Left ventricle myocardium inferior (tissue), 1 donor: Measurements from ENCODE around the gene SLPI. TPM values are rescaled to one million over a fixed set of nuclear protein-coding genes. Genes with fewer than 3 reads are reported as not detected.

Experiments
- DNase-seq: peaks from one replicate; pipeline ENCODE4 v3.0.0-alpha.2; 2020
- H3K27ac ChIP-seq: fragments of 200-600 bp; replicated peaks from 2 replicates; pipeline ENCODE4 v1.8.0; 2021
- H3K27me3 ChIP-seq: fragments of 200-600 bp; 2 replicates; pipeline ENCODE4 v1.8.0; 2021; ENCODE audit warnings: low read depth
- H3K36me3 ChIP-seq: fragments of 200-600 bp; 2 replicates; pipeline ENCODE4 v1.8.0; 2021
- H3K4me1 ChIP-seq: fragments of 200-600 bp; 2 replicates; pipeline ENCODE4 v1.8.0; 2021
- H3K4me3 ChIP-seq: fragments of 200-600 bp; 2 replicates; pipeline ENCODE4 v1.8.0; 2021; ENCODE audit warnings: mild to moderate bottlenecking, moderate library complexity
- H3K9me3 ChIP-seq: fragments of 200-600 bp; replicated peaks from 2 replicates; pipeline ENCODE4 v1.8.0; 2021
- intact Hi-C: fragments of 100-400 bp; cut with micrococcal nuclease; formaldehyde crosslinking; loops from one replicate; pipeline ENCODE4 v1.11.0; 2022
- total RNA-seq: library from RNA; stranded (reverse); fragmentation: NEBNext Ultra II Directional; extraction: Animal tissue kit (Norgen Biotek cat#: 25700); gene quantifications from one replicate; pipeline ENCODE4 v1.2.1, GENCODE V29; 2021
- TF ChIP-seq, protein P1 (sequence below): fragments of 200-600 bp; IDR thresholded peaks from 2 replicates; pipeline ENCODE4 v1.8.0; 2021; ENCODE audit warnings: antibody characterized with exemption, mild to moderate bottlenecking, borderline replicate concordance
- donor health status: DM: no; HTN: yes; CAD: no; lungs with severe emphysema.

Gene SLPI
- total RNA-seq, 1 donor from 2014 or later: 1.8 TPM

DNA sequence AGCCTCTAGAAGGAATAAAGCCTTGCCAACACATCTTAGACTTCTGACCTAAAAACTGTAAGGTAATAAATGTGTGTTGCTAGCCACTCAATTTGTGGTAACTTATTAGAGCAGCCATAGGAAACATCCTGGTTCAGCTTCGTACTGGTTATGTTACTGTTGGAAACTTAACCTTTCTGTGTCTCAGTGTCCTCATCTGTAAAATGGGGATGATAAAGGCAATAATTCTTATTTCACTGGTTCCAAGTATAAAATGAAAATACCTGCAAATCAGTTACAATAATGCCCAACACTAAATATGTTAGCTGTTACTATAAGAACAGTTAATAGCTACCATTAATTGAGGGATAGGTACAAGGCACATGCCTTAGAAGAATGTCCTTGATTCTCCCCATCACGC is 38.0 kb upstream of the SLPI start:
- Histone ChIP-seq H3K27ac (no peak overlapping the region), H3K27me3 (peaks cover 64% of the 10 kb centered on the region), H3K4me3 (no peak overlapping the region), H3K36me3 (no peaks in the 10 kb centered on the region), H3K9me3 (no peaks in the 10 kb centered on the region), H3K4me1 (peaks cover 21% of the 10 kb centered on the region)
- no peak for DNase-seq
- intact Hi-C loops: no loop called here
- TF ChIP-seq, protein P1, sequence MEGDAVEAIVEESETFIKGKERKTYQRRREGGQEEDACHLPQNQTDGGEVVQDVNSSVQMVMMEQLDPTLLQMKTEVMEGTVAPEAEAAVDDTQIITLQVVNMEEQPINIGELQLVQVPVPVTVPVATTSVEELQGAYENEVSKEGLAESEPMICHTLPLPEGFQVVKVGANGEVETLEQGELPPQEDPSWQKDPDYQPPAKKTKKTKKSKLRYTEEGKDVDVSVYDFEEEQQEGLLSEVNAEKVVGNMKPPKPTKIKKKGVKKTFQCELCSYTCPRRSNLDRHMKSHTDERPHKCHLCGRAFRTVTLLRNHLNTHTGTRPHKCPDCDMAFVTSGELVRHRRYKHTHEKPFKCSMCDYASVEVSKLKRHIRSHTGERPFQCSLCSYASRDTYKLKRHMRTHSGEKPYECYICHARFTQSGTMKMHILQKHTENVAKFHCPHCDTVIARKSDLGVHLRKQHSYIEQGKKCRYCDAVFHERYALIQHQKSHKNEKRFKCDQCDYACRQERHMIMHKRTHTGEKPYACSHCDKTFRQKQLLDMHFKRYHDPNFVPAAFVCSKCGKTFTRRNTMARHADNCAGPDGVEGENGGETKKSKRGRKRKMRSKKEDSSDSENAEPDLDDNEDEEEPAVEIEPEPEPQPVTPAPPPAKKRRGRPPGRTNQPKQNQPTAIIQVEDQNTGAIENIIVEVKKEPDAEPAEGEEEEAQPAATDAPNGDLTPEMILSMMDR: no peak

DNA sequence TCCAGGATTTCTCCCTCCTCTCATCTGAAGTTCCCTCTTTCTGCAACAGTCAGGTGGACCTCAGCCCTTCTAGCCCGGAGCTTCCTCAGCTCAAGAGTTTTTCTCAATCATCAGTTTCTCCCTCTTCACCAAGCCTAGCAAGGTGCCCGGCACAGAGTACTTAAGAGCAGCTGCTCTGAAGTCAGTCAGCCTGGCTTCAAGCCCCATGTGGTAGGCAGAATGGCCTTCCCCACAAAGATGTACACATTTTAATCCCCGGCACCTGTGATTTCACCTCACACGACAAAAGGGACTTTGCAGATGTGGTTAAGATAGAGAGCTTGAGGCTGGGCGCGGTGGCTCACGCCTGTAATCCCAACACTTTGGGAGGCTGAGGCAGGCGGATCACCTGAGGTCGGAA is 37.2 kb upstream of the SLPI start:
- Histone ChIP-seq H3K27ac (no peak overlapping the region), H3K9me3 (no peaks in the 10 kb centered on the region), H3K4me1 (peaks cover 21% of the 10 kb centered on the region), H3K27me3 (peaks cover 64% of the 10 kb centered on the region), H3K36me3 (no peaks in the 10 kb centered on the region), H3K4me3 (no peak overlapping the region)
- no peak for DNase-seq
- TF ChIP-seq, protein P1: no peak
- intact Hi-C loops: no loop called here

DNA sequence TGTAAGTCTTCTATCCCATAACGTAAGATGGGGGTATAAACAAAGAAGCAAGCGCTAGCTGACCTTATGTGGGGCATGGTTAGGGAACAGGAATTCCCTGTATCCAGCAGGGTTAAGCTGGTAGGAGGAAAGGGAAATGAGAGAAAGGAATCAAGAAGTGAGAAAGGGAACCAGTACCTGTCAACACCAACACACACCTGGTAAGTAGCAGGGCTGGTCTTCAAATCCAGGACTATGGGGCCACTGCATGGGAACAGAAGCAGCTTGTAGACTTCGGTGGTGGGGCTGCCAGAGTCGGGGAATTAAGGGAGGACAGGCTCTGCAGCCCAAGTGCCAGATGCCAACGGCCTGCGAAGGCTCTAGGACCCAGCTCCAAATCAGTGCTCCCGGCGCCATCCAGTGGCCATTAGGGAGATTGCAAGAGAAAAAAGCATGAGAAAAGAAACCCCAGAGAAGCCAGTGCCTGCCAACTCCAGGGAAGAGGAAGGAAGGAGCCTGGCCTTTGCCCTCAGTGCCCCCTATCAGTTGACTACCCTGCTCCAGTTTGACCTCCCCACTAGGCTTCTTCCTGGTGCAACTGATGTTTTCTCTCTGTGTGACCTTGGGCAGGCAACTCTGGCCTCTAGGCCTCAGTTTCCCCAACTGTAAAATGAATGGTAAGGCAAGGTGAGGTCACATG is 36.5 kb upstream of the SLPI start:
- peaks cover 21% of the 10 kb centered on the region for H3K4me1 ChIP-seq
- TF ChIP-seq, protein P1: peak; percentile 85
- intact Hi-C loops: no loop called here
- H3K9me3 ChIP-seq: no peaks in the 10 kb centered on the region
- H3K27me3 ChIP-seq: peaks cover 65% of the 10 kb centered on the region
- H3K4me3 ChIP-seq: no peak overlapping the region
- no peaks in the 10 kb centered on the region for H3K36me3 ChIP-seq
- no peak overlapping the region for H3K27ac ChIP-seq
- peak; percentile 68 for DNase-seq

DNA sequence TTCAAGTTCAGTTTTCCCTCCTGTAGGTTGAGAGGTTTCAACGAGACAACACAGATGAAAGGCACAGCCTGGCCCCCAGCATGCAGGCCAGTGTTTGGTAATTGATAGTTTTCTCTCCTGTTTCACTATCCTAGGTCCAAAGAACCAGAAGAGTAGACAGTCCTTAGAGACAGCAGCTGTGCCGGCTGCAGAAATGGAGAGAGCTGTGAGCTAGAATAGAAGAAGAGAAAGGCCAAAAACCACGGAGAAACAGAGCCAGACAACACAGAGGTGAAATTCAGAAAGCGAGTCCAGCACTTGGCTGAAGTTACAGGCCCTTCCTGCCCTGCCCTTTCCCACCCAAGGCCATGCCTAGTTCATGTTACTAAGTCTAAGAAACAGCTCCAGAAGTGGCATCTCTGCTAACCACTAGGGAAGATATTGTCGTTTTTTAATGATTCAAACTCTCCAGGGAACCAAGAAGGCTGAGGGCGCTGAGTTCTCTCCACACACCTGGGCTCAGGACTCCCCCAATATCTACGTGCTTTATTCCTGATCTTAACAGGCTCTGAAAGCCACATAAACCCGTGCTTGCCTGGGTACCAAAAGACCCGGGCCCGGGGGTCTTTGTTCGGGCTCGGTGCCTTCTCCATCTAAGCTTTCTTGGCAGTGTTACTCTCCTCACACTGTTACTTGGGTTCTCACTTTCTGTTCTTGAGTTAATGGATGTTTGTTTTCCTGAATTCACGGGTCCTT is 35.7 kb upstream of the SLPI start:
- H3K36me3 ChIP-seq: no peaks in the 10 kb centered on the region
- no peak overlapping the region for H3K4me3 ChIP-seq
- no peak for DNase-seq
- peaks cover 21% of the 10 kb centered on the region for H3K4me1 ChIP-seq
- no peaks in the 10 kb centered on the region for H3K9me3 ChIP-seq
- H3K27me3 ChIP-seq: peaks cover 65% of the 10 kb centered on the region
- TF ChIP-seq, protein P1: no peak
- no peak overlapping the region for H3K27ac ChIP-seq
- intact Hi-C loops: no loop called here

DNA sequence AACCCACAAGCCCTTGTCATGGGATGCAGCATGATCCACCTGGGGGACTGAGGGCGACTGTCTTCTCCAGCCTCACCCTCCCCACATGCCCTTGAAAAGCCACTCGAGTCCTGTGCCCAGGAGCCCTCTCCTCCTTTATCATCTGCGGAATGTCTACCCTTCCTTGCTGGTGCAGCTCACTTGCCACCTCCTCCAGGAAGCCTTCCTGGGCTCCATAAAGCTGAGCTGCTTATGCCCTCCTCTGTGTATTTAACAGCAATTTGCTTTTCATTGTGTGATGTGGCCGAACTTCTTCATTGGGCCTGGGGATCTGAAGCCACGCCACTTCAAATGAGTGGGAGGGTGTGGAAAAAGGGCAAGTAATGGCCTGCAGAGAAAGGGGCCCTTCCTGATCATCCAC is 34.5 kb upstream of the SLPI start:
- Histone ChIP-seq H3K36me3 (no peaks in the 10 kb centered on the region), H3K27me3 (peaks cover 64% of the 10 kb centered on the region), H3K4me3 (no peak overlapping the region), H3K4me1 (peaks cover 16% of the 10 kb centered on the region), H3K27ac (no peak overlapping the region), H3K9me3 (no peaks in the 10 kb centered on the region)
- intact Hi-C loops: no loop called here
- TF ChIP-seq, protein P1: no peak
- DNase-seq: no peak
